GM21423 (cell line): ENCODE results near the gene GATAD2A.
"Not testable (repeated sequence)": the region's sequence is repeated elsewhere in the genome, so short reads cannot be mapped to it uniquely, and the experiment has no call there.

Experiments
- ATAC-seq: cut with Tn5 transposase; IDR thresholded peaks from one replicate; pipeline ENCODE4 v1.9.1; 2021; ENCODE audit warnings: mild to moderate bottlenecking, moderate library complexity; ENCODE audit not compliant: unreplicated experiment

GATAD2A gene

GRCh38 chr19:19464339-19465098 is 59.0 kb downstream of the GATAD2A start:
- ATAC-seq, result no peak

GRCh38 chr19:19465436-19466070 is 60.1 kb downstream of the GATAD2A start:
- no peak for ATAC-seq

- ATAC-seq, result no peak
These were observed 60.7 kb downstream of the GATAD2A start for GRCh38 chr19:19466201-19466600.

GRCh38 chr19:19468424-19469050 is 63.1 kb downstream of the GATAD2A start:
- ATAC-seq, result no peak

GRCh38 chr19:19470579-19470978 is 65.1 kb downstream of the GATAD2A start:
- no peak for ATAC-seq

- ATAC-seq, result no peak
These were observed 66.2 kb downstream of the GATAD2A start for GRCh38 chr19:19471682-19472081.

- ATAC-seq, result not testable (repeated sequence)
These were observed 66.6 kb downstream of the GATAD2A start for GRCh38 chr19:19472106-19472505.

GRCh38 chr19:19475015-19475765 is 69.7 kb downstream of the GATAD2A start:
- ATAC-seq, result no peak

- no peak for ATAC-seq
These were observed 70.7 kb downstream of the GATAD2A start for GRCh38 chr19:19475849-19476828.

GRCh38 chr19:19477705-19478383 is 72.4 kb downstream of the GATAD2A start:
- ATAC-seq, result no peak

GRCh38 chr19:19480688-19481087 is 75.2 kb downstream of the GATAD2A start:
- no peak for ATAC-seq

- ATAC-seq, result no peak
These were observed 77.5 kb downstream of the GATAD2A start for GRCh38 chr19:19482809-19483596.

- ATAC-seq, result no peak
These were observed 79.9 kb downstream of the GATAD2A start for GRCh38 chr19:19485161-19485997.

GRCh38 chr19:19485998-19486290 is 80.5 kb downstream of the GATAD2A start:
- no peak for ATAC-seq

GRCh38 chr19:19486343-19487076 is 81.0 kb downstream of the GATAD2A start:
- ATAC-seq, result no peak

GRCh38 chr19:19487077-19487949 is 81.8 kb downstream of the GATAD2A start:
- no peak for ATAC-seq
